ENCODE measurements around the gene PACSIN1. TPM values are rescaled to one million over a fixed set of nuclear protein-coding genes. Genes with fewer than 3 reads are reported as not detected.

Gene PACSIN1
- total and polyA plus RNA-seq, 9 donors: 0.08 to 0.55 (median 0.45) TPM; not detected in 2

DNA sequence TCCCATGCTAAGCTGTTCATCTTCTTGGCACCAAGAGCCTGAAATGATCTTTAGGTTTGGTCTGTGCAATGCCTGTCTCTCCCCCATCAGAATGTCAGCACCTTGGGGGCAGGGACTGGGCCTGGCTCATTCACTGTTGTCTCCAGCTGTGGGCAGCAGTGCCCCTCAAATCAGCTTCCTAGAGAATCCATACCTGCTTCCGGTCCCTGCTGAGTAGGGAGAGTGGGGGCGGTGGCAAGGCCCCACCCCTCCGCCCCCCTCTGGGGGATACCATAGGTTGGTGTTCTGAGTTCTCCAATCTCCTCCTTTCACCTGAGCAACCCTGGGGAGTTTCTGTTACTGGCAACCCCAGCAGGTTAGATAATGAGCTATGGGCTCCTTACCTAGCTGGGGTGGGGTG is 109.5 kb downstream of the PACSIN1 start:
- 64 to 67% (median 64%) methylated on average over 3 of the region's 3 CpGs for WGBS, 3 donors
- H3K36me3 ChIP-seq: no peaks in the 10 kb centered on the region
- no peak overlapping the region for H3K27ac ChIP-seq
- intact Hi-C loops (cut with DNase I): no loop called here
- H3K4me1 ChIP-seq (ENCODE audit: insufficient read depth): no peaks in the 10 kb centered on the region
- H3K27me3 ChIP-seq: no peaks in the 10 kb centered on the region
- no peak for DNase-seq
- no peaks in the 10 kb centered on the region for H3K9me3 ChIP-seq
- TF ChIP-seq EP300 (IDR thresholded peaks at IDR 0.05): no peak
- no peak for TF ChIP-seq POLR2A (IDR thresholded peaks at IDR 0.05)
- TF ChIP-seq, protein P1, sequence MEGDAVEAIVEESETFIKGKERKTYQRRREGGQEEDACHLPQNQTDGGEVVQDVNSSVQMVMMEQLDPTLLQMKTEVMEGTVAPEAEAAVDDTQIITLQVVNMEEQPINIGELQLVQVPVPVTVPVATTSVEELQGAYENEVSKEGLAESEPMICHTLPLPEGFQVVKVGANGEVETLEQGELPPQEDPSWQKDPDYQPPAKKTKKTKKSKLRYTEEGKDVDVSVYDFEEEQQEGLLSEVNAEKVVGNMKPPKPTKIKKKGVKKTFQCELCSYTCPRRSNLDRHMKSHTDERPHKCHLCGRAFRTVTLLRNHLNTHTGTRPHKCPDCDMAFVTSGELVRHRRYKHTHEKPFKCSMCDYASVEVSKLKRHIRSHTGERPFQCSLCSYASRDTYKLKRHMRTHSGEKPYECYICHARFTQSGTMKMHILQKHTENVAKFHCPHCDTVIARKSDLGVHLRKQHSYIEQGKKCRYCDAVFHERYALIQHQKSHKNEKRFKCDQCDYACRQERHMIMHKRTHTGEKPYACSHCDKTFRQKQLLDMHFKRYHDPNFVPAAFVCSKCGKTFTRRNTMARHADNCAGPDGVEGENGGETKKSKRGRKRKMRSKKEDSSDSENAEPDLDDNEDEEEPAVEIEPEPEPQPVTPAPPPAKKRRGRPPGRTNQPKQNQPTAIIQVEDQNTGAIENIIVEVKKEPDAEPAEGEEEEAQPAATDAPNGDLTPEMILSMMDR (IDR thresholded peaks at IDR 0.05): no peak
- no peak overlapping the region for H3K4me3 ChIP-seq

DNA sequence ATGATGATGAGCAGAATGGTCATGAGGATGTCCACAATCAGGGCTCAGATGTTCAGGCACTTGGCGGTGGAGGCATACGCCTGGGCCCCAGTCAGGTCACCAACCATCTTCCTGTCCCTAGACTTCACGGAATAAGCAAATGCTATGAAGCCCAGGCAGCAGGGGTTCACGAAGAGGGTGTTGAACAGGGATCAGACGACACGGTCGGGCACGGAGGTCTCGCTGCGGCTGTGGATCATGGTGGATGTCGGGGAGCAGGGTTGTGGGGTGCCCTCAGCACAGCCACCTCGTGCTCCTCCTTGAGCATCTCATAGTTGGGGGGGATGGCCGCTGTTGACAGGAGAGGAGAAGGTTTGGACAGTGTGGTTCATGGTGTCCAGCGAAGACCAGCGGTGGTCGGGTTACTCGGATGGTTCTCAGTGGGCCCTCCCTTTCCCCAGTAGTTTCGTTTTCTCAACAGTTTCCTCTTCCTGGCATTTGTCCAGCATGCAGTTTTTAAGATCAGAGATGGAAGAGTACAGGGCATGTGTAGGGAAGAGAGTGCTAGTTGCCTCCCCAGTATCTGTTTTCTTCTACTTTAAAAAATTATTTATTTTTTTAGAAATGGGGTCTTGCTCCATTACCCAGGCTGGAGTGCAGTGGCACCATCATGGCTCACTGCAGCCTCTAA is 110.5 kb downstream of the PACSIN1 start:
- Histone ChIP-seq H3K9me3 (no peaks in the 10 kb centered on the region), H3K36me3 (no peaks in the 10 kb centered on the region), H3K27me3 (no peaks in the 10 kb centered on the region), H3K4me1 (ENCODE audit: insufficient read depth) (peaks cover 4% of the 10 kb centered on the region), H3K4me3 (no peak overlapping the region), H3K27ac (no peak overlapping the region)
- intact Hi-C loops (cut with DNase I): no loop called here
- 82 to 84% (median 83%) methylated on average over 18 of the region's 18 CpGs for WGBS, 3 donors
- TF ChIP-seq EP300 (IDR thresholded peaks at IDR 0.05): no peak
- no peak for TF ChIP-seq POLR2A (IDR thresholded peaks at IDR 0.05)
- TF ChIP-seq, protein P1 (IDR thresholded peaks at IDR 0.05): no peak
- DNase-seq: no peak

DNA sequence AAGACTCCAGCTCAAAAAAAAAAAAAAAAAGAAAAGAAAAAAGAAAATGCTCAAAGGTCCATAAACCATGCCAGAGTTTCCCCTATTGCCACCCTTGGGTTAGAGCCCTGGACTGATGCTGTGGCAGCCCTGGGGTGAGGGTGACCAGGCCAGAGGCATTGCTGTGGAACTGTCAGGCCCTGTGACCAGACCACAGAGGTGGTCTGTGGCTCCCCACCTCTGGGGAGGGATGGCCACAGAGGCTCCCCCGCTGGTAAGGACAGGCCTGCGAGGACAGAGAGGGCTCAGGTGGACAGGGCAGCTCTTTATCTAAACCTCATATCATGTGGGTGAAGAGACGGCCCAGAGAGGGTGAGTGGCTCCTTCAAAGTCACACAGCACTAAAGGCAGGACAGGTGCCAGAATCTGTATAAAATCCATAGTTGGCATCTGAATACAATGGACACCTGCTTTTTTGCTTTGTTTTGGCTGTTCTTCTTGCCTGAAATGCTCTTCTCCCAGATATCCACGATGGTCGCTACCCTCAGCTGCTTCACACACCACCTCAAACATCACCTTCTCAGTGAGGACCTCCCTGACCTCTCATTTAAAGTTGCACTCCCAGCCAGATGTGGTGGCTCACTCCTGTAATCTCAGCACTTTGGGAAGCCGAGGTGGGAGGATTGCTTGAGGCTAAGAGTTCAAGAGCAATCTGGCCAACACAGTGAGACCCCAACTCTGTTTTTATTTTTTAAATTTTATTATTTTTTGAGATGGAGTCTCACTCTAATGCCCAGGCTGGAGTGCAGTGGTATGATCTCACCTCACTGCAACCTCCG is 112.8 kb downstream of the PACSIN1 start:
- TF ChIP-seq, protein P1 (IDR thresholded peaks at IDR 0.05): no peak
- 83 to 86% (median 85%) methylated on average over 7 of the region's 7 CpGs for WGBS, 3 donors
- intact Hi-C loops (cut with DNase I): no loop called here
- no peak for DNase-seq
- peaks cover 5% of the 10 kb centered on the region for H3K4me1 ChIP-seq (ENCODE audit: insufficient read depth)
- H3K27ac ChIP-seq: no peak overlapping the region
- H3K9me3 ChIP-seq: no peaks in the 10 kb centered on the region
- H3K27me3 ChIP-seq: no peaks in the 10 kb centered on the region
- H3K4me3 ChIP-seq: no peak overlapping the region
- H3K36me3 ChIP-seq: no peaks in the 10 kb centered on the region

DNA sequence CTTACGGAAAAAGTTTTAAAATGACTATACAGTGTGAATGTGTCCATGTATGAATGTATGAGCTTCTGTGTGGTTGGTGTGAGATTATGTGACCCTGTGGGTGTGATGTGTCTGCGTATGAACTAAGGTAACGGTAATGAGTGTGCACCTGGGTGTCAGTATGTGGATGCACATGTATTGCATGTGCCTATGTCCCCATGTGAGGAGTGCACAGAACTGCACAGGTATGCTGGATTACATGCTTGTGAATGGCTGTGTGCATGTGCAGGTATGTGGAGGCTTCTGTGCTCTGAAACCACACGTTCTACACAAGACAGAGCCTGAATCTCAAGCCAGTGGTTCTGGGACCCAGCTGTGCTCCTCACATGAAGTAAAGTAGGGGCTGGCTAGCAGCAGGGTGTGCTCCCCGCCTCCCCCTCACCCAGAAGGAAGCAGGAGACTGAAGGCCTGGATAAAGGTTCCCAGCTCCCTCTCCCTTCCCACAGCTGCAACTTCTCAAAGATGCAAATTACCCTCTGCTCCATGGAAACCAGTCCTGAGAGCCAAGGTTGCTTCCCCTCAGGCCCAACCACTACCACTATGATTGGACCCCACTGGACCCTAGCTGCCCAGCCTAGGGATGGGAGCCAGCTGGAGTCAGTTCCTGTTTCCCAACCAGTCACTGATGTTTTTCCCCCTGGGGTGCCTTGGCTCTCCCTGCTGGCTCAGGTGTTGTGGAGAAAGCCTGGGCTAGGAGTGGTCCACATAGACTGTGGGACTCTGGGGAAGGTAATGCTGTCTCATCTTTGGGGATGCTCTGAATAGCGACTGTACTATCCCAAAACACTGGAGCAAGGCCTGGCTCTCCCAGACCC is 115.1 kb downstream of the PACSIN1 start:
- WGBS, 3 donors: 51 to 57% (median 56%) methylated on average over 6 of the region's 6 CpGs
- TF ChIP-seq POLR2A (IDR thresholded peaks at IDR 0.05): no peak
- TF ChIP-seq, protein P1 (IDR thresholded peaks at IDR 0.05): no peak
- no peak for TF ChIP-seq EP300 (IDR thresholded peaks at IDR 0.05)
- intact Hi-C loops (cut with DNase I): no loop called here

More for the DNA sequence above, 115.1 kb downstream of the PACSIN1 start:
- Histone ChIP-seq H3K9me3 (no peaks in the 10 kb centered on the region), H3K36me3 (no peaks in the 10 kb centered on the region), H3K27me3 (no peaks in the 10 kb centered on the region), H3K4me1 (ENCODE audit: insufficient read depth) (peaks cover 5% of the 10 kb centered on the region), H3K4me3 (no peak overlapping the region), H3K27ac (no peak overlapping the region)
- DNase-seq: peak; percentile 66 to 78 (median 75)
